ENCODE measurements around the gene GPR132. TPM values are rescaled to one million over a fixed set of nuclear protein-coding genes. Genes with fewer than 3 reads are reported as not detected.

The GPR132 gene
- total and polyA plus RNA-seq, 2 of the 8 experiments (the other 6 are each of a cell fraction or from before 2014, with no cell fraction given), result 0.11 TPM; not detected in 1

DNA sequence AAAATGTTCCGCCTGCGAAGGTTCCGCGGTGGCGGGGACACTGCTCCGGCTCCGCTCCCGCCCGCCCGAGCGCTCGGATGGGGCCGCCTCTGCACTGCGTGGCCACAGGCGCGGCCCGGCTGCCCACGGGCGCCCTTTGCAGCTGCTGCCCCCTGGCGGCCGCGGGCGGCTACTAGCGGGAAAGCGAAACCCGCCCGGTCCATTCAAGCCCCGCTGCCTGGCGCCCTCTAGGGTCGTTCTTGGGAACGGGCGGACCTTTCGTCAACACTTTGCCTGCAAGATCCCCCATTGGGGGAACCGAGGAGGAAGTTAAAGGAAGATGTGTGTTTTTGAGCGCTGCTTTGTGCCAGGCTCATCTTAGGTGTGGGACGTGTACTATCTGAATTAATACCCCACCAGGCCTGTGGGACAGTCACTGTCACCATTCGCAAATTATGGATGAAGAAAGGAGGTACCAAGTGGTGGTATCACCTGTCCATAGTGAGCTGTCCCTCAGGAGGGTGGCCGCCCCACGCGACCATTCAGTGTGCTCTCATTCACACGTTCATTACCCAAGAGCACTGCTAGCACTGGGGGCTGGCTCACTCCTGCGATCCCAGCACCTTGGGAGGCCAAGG, 19.4 kb downstream of the GPR132 start (continued):
- TF ChIP-seq SUZ12 (IDR thresholded peaks at IDR 0.05; ENCODE audit: low read length) (no peak), GTF2F1 (IDR thresholded peaks at IDR 0.05; ENCODE audit: borderline replicate concordance, low read depth, low read length) (no peak), RBBP5 (IDR thresholded peaks at IDR 0.05; ENCODE audit: borderline replicate concordance, low read depth, low read length) (no peak), PHF8 (conservative IDR thresholded peaks at IDR 0.05; ENCODE audit: low read depth, low read length) (no peak), TBP (IDR thresholded peaks at IDR 0.05; ENCODE audit: low read depth, low read length) (no peak), KDM1A (IDR thresholded peaks at IDR 0.05; ENCODE audit: borderline replicate concordance, low read length) (no peak), SIN3A (conservative IDR thresholded peaks at IDR 0.05 in 1 of 2, IDR thresholded peaks at IDR 0.05 in 1 of 2; ENCODE audit: low read depth in 1 of 2, low read length in 2 of 2) (no peak), EZH2 (IDR thresholded peaks at IDR 0.05; ENCODE audit: low read depth, low read length, severe bottlenecking) (no peak), FOSL1 (IDR thresholded peaks at IDR 0.05; ENCODE audit: insufficient read depth, low read depth, low read length) (no peak)
- TF ChIP-seq, protein P1, sequence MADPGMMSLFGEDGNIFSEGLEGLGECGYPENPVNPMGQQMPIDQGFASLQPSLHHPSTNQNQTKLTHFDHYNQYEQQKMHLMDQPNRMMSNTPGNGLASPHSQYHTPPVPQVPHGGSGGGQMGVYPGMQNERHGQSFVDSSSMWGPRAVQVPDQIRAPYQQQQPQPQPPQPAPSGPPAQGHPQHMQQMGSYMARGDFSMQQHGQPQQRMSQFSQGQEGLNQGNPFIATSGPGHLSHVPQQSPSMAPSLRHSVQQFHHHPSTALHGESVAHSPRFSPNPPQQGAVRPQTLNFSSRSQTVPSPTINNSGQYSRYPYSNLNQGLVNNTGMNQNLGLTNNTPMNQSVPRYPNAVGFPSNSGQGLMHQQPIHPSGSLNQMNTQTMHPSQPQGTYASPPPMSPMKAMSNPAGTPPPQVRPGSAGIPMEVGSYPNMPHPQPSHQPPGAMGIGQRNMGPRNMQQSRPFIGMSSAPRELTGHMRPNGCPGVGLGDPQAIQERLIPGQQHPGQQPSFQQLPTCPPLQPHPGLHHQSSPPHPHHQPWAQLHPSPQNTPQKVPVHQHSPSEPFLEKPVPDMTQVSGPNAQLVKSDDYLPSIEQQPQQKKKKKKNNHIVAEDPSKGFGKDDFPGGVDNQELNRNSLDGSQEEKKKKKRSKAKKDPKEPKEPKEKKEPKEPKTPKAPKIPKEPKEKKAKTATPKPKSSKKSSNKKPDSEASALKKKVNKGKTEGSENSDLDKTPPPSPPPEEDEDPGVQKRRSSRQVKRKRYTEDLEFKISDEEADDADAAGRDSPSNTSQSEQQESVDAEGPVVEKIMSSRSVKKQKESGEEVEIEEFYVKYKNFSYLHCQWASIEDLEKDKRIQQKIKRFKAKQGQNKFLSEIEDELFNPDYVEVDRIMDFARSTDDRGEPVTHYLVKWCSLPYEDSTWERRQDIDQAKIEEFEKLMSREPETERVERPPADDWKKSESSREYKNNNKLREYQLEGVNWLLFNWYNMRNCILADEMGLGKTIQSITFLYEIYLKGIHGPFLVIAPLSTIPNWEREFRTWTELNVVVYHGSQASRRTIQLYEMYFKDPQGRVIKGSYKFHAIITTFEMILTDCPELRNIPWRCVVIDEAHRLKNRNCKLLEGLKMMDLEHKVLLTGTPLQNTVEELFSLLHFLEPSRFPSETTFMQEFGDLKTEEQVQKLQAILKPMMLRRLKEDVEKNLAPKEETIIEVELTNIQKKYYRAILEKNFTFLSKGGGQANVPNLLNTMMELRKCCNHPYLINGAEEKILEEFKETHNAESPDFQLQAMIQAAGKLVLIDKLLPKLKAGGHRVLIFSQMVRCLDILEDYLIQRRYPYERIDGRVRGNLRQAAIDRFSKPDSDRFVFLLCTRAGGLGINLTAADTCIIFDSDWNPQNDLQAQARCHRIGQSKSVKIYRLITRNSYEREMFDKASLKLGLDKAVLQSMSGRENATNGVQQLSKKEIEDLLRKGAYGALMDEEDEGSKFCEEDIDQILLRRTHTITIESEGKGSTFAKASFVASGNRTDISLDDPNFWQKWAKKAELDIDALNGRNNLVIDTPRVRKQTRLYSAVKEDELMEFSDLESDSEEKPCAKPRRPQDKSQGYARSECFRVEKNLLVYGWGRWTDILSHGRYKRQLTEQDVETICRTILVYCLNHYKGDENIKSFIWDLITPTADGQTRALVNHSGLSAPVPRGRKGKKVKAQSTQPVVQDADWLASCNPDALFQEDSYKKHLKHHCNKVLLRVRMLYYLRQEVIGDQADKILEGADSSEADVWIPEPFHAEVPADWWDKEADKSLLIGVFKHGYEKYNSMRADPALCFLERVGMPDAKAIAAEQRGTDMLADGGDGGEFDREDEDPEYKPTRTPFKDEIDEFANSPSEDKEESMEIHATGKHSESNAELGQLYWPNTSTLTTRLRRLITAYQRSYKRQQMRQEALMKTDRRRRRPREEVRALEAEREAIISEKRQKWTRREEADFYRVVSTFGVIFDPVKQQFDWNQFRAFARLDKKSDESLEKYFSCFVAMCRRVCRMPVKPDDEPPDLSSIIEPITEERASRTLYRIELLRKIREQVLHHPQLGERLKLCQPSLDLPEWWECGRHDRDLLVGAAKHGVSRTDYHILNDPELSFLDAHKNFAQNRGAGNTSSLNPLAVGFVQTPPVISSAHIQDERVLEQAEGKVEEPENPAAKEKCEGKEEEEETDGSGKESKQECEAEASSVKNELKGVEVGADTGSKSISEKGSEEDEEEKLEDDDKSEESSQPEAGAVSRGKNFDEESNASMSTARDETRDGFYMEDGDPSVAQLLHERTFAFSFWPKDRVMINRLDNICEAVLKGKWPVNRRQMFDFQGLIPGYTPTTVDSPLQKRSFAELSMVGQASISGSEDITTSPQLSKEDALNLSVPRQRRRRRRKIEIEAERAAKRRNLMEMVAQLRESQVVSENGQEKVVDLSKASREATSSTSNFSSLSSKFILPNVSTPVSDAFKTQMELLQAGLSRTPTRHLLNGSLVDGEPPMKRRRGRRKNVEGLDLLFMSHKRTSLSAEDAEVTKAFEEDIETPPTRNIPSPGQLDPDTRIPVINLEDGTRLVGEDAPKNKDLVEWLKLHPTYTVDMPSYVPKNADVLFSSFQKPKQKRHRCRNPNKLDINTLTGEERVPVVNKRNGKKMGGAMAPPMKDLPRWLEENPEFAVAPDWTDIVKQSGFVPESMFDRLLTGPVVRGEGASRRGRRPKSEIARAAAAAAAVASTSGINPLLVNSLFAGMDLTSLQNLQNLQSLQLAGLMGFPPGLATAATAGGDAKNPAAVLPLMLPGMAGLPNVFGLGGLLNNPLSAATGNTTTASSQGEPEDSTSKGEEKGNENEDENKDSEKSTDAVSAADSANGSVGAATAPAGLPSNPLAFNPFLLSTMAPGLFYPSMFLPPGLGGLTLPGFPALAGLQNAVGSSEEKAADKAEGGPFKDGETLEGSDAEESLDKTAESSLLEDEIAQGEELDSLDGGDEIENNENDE (IDR thresholded peaks at IDR 0.05; ENCODE audit: insufficient replicate concordance, low read length), result no peak

Measured in H1 (cell line).